ENCODE results near the gene NCLN. TPM values are rescaled to one million over a fixed set of nuclear protein-coding genes. Genes with fewer than 3 reads are reported as not detected.

Gene NCLN
- total and polyA plus RNA-seq, 9 of the 15 experiments (the other 6 are each of a cell fraction or from before 2014, with no cell fraction given), result 3.8 to 126 (median 39.6) TPM

- TF ChIP-seq YY1 (IDR thresholded peaks at IDR 0.05; ENCODE audit: borderline replicate concordance in 1 of 3, control insufficient read depth in 1 of 3, extremely low read depth in 1 of 3, insufficient read depth in 3 of 3, insufficient read length in 1 of 3, insufficient replicate concordance in 2 of 3, low read depth in 1 of 3, low read length in 2 of 3) (peak in 1 of 3 experiments; percentile 29), E2F5 (CRISPR knock-in tag; IDR thresholded peaks at IDR 0.05) (no peak), ZNF592 (IDR thresholded peaks at IDR 0.05) (no peak), ZBTB8A (IDR thresholded peaks at IDR 0.05; ENCODE audit: partially characterized antibody) (no peak), SIN3A (IDR thresholded peaks at IDR 0.05; ENCODE audit: borderline replicate concordance in 2 of 2, control insufficient read depth in 1 of 2, low read depth in 2 of 2, low read length in 2 of 2) (no peak), SPI1 (IDR thresholded peaks at IDR 0.05; ENCODE audit: borderline replicate concordance, low read depth, low read length) (no peak), HNRNPK (IDR thresholded peaks at IDR 0.05; ENCODE audit: low read depth, low read length, poor library complexity, severe bottlenecking) (no peak), VEZF1 (CRISPR knock-in tag; IDR thresholded peaks at IDR 0.05) (peak; percentile 95), SAP30 (IDR thresholded peaks at IDR 0.05; ENCODE audit: borderline replicate concordance, insufficient read depth, low read depth, low read length, poor library complexity, severe bottlenecking) (no peak), EWSR1 (IDR thresholded peaks at IDR 0.05; ENCODE audit: borderline replicate concordance, low read depth, partially characterized antibody) (no peak), E2F3 (CRISPR knock-in tag; IDR thresholded peaks at IDR 0.05) (no peak), ZNF77 (CRISPR knock-in tag; IDR thresholded peaks at IDR 0.05) (no peak), HMG20A (CRISPR knock-in tag; conservative IDR thresholded peaks at IDR 0.05) (no peak), ZBTB34 (CRISPR knock-in tag; IDR thresholded peaks at IDR 0.05) (no peak), KHSRP (IDR thresholded peaks at IDR 0.05) (no peak), PCBP1 (IDR thresholded peaks at IDR 0.05; ENCODE audit: low read depth, low read length, poor library complexity, severe bottlenecking) (peak; percentile 42), ZC3H8 (IDR thresholded peaks at IDR 0.05) (no peak), GTF2E2 (tag; IDR thresholded peaks at IDR 0.05) (no peak)
These were observed 38.8 kb downstream of the NCLN start, which contains the start of gene CELF5 (continued) for GRCh38 chr19:3224346-3225168.
